Right lobe of liver (tissue), 4 donors: ENCODE data around the gene CECR2.

Source experiments
- CTCF ChIP-seq, 4 donors: fragments of 200-600 bp in 3 of 4; fragments of 450-650 bp in 1 of 4; IDR thresholded peaks; one replicate each; pipeline versions ENCODE4 v1.5.1 to v1.8.0; 2016 to 2022; ENCODE audit warnings: antibody characterized with exemption in 4 of 4, mild to moderate bottlenecking in 2 of 4
- POLR2A ChIP-seq: fragments of 450-650 bp; IDR thresholded peaks from one replicate; pipeline ENCODE4 v1.6.1; 2017; ENCODE audit warnings: antibody characterized with exemption, mild to moderate bottlenecking
- donor health status: DM: no; HTN: no; CAD: no.
- donor health status: DM: no; HTN: no; CAD: no.
- donor health status: DM: no; HTN: yes; CAD: no.

GRCh38 chr22:17549183-17549582 is 179.9 kb downstream of the CECR2 start:
- TF ChIP-seq POLR2A (no peak), CTCF (IDR thresholded peaks at IDR 0.05) (no peak)
